PC-9 (cell line): ENCODE measurements around the gene TTLL9. TPM values are rescaled to one million over a fixed set of nuclear protein-coding genes. Genes with fewer than 3 reads are reported as not detected.

Experiments used
- BruUV-seq: library from RNA; stranded (reverse); fragments of 400-500 nt; replicated peaks from 2 replicates; lab custom pipeline; 2021; lab: Mats Ljungman, UMichigan
- CTCF ChIA-PET: fragments of 300-600 bp; sonication (Branson Sonifier 250); formaldehyde crosslinking; loops from one replicate; lab custom pipeline; 2022; ENCODE audit warnings: antibody characterized with exemption; lab: Charles Lee
- POLR2A ChIA-PET: fragments of 300-600 bp; sonication (Branson Sonifier 250); formaldehyde crosslinking; loops from one replicate; lab custom pipeline; 2022; ENCODE audit warnings: antibody characterized with exemption; ENCODE audit not compliant: unreplicated experiment; lab: Charles Lee
- DNase-seq, 2 experiments: peaks; one replicate each; pipeline versions ENCODE4 v3.0.0 to v3.0.0-alpha.2; 2015 to 2022; ENCODE audit warnings: mixed read lengths in 1 of 2
- H2AFZ ChIP-seq: fragments of 200-600 bp; sonication (generic); 2 replicates; pipeline ENCODE4 v1.8.1; 2017; ENCODE audit warnings: antibody characterized with exemption
- H3F3A ChIP-seq: fragments of 200-600 bp; sonication (generic); 2 replicates; pipeline ENCODE4 v1.8.1; 2017; ENCODE audit warnings: antibody characterized with exemption, mild to moderate bottlenecking, low read depth; ENCODE audit not compliant: insufficient read depth
- H3K27ac ChIP-seq: fragments of 200-600 bp; sonication (generic); 2 replicates; pipeline ENCODE4 v1.6.1; 2016; ENCODE audit warnings: mixed run types
- H3K27me3 ChIP-seq: fragments of 200-600 bp; sonication (generic); 2 replicates; pipeline ENCODE4 v1.6.1; 2016; ENCODE audit warnings: low read depth, mixed run types; ENCODE audit not compliant: insufficient read depth
- H3K36me3 ChIP-seq: fragments of 200-600 bp; sonication (generic); 2 replicates; pipeline ENCODE4 v1.6.1; 2016; ENCODE audit warnings: low read depth, mixed run types
- H3K4me1 ChIP-seq: fragments of 200-600 bp; sonication (generic); replicated peaks from 2 replicates; pipeline ENCODE4 v1.6.1; 2016; ENCODE audit warnings: mixed run types; ENCODE audit not compliant: insufficient read depth
- H3K4me2 ChIP-seq: fragments of 200-600 bp; sonication (generic); 2 replicates; pipeline ENCODE4 v1.6.1; 2017; ENCODE audit warnings: mixed run types
- H3K4me3 ChIP-seq: fragments of 200-600 bp; sonication (generic); 2 replicates; pipeline ENCODE4 v1.6.1; 2016; ENCODE audit warnings: mixed run types
- H3K79me2 ChIP-seq: fragments of 200-600 bp; sonication (generic); 2 replicates; pipeline ENCODE4 v1.6.1; 2017; ENCODE audit warnings: low read depth, mixed run types
- H3K9me2 ChIP-seq: fragments of 200-600 bp; sonication (generic); 2 replicates; pipeline ENCODE4 v1.8.1; 2017; ENCODE audit warnings: mild to moderate bottlenecking; ENCODE audit not compliant: insufficient read depth
- H3K9me3 ChIP-seq: fragments of 200-600 bp; sonication (generic); 2 replicates; pipeline ENCODE4 v1.8.1; 2016; ENCODE audit warnings: low read depth; ENCODE audit not compliant: insufficient read depth
- H4K20me1 ChIP-seq: fragments of 200-600 bp; sonication (generic); 2 replicates; pipeline ENCODE4 v1.8.1; 2017; ENCODE audit not compliant: insufficient read depth
- CTCF ChIP-seq: fragments of 200-600 bp; sonication (generic); conservative IDR thresholded peaks from 2 replicates; pipeline ENCODE4 v1.6.1; 2017; ENCODE audit warnings: mixed run types, antibody characterized with exemption, mild to moderate bottlenecking, moderate library complexity
- EZH2 ChIP-seq: fragments of 200-600 bp; sonication (generic); IDR thresholded peaks from 2 replicates; pipeline ENCODE4 v1.8.0; 2017; ENCODE audit warnings: antibody characterized with exemption, low read depth
- intact Hi-C: fragments of 100-400 bp; cut with micrococcal nuclease; formaldehyde crosslinking; loops from one replicate; pipeline ENCODE4 v1.10.0; 2022; ENCODE audit not compliant: unreplicated experiment
- total RNA-seq: library from RNA; stranded (reverse); gene quantifications from 2 replicates; pipeline ENCODE4 v1.2.3, GENCODE V29; 2021

Gene TTLL9
- total RNA-seq, 1 experiment from 2014 or later = 1.8 TPM

GRCh38 chr20:31866221-31866620, 4.2 kb upstream of the TTLL9 start:
- no peak overlapping the region for H2AFZ ChIP-seq

GRCh38 chr20:31868853-31869672, 1.4 kb upstream of the TTLL9 start:
- BruUV-seq = no TSS peak
- peaks cover 93% of the 10 kb centered on the region for H3K27me3 ChIP-seq

More at GRCh38 chr20:31866221-31866620, 4.2 kb upstream of the TTLL9 start:
- Histone ChIP-seq H3K4me1 (no peaks in the 10 kb centered on the region), H3K4me3 (no peak overlapping the region), H3K4me2 (no peak overlapping the region), H3K9me3 (no peaks in the 10 kb centered on the region), H3F3A (no peaks in the 10 kb centered on the region), H3K36me3 (no peaks in the 10 kb centered on the region), H4K20me1 (no peaks in the 10 kb centered on the region), H3K27me3 (peaks cover 88% of the 10 kb centered on the region), H3K27ac (no peak overlapping the region), H3K79me2 (no peaks in the 10 kb centered on the region), H3K9me2 (no peaks in the 10 kb centered on the region)
- no peak for DNase-seq
- no TSS peak for BruUV-seq
- POLR2A ChIA-PET = no interaction called here
- intact Hi-C loops = no loop called here
- TF ChIP-seq EZH2 (no peak), CTCF (no peak)
- CTCF ChIA-PET = no interaction called here

GRCh38 chr20:31869673-31869941, 827 bp upstream of the TTLL9 start:
- no peak overlapping the region for H2AFZ ChIP-seq
- no peaks in the 10 kb centered on the region for H3K4me1 ChIP-seq
- H3K4me3 ChIP-seq = no peak overlapping the region
- no peaks in the 10 kb centered on the region for H3K9me3 ChIP-seq
- intact Hi-C loops = no loop called here
- no peaks in the 10 kb centered on the region for H4K20me1 ChIP-seq
- H3K9me2 ChIP-seq = no peaks in the 10 kb centered on the region
- H3F3A ChIP-seq = no peaks in the 10 kb centered on the region
- no peaks in the 10 kb centered on the region for H3K79me2 ChIP-seq
- no peak for DNase-seq
- H3K36me3 ChIP-seq = no peaks in the 10 kb centered on the region
- CTCF ChIA-PET = interaction anchor here (0.7 kb wide), 1 partner anchor 405 kb away, joined by 3 read pairs; no protein-coding TSS in a partner anchor
- POLR2A ChIA-PET = interaction anchor here (0.6 kb wide), 1 partner anchor 32 kb away, joined by 3 read pairs; no protein-coding TSS in a partner anchor
- H3K27ac ChIP-seq = no peak overlapping the region
- TF ChIP-seq CTCF (no peak), EZH2 (no peak)
- H3K27me3 ChIP-seq = peaks cover 90% of the 10 kb centered on the region
- H3K4me2 ChIP-seq = 0 out of 2 replicates have a peak overlapping the region, but pooled peaks have one; percentile 26
- no TSS peak for BruUV-seq

More at GRCh38 chr20:31868853-31869672, 1.4 kb upstream of the TTLL9 start:
- H3F3A ChIP-seq = no peaks in the 10 kb centered on the region
- H3K36me3 ChIP-seq = no peaks in the 10 kb centered on the region
- no peak for TF ChIP-seq EZH2
- TF ChIP-seq CTCF = no peak
- intact Hi-C loops = no loop called here
- H4K20me1 ChIP-seq = no peaks in the 10 kb centered on the region
- no peaks in the 10 kb centered on the region for H3K4me1 ChIP-seq
- no peak overlapping the region for H2AFZ ChIP-seq
- H3K4me2 ChIP-seq = no peak overlapping the region
- ChIA-PET CTCF (interaction anchor here (0.7 kb wide), 1 partner anchor 404 kb away, joined by 3 read pairs; no protein-coding TSS in a partner anchor), POLR2A (no interaction called here)
- H3K27ac ChIP-seq = no peak overlapping the region
- no peaks in the 10 kb centered on the region for H3K9me3 ChIP-seq
- DNase-seq = no peak
- no peaks in the 10 kb centered on the region for H3K9me2 ChIP-seq
- no peak overlapping the region for H3K4me3 ChIP-seq
- no peaks in the 10 kb centered on the region for H3K79me2 ChIP-seq
